GM23338 (cell line): ENCODE results near the gene DTNA. TPM values are rescaled to one million over a fixed set of nuclear protein-coding genes. Genes with fewer than 3 reads are reported as not detected.

Experiments
- ATAC-seq: fragments of 200-7000 bp; cut with Tn5 transposase; 3 replicates; pipeline ENCODE4 v1.9.1; 2020
- DNase-seq: peaks from one replicate; pipeline ENCODE4 v3.0.0-alpha.2; 2015; ENCODE audit warnings: low spot score
- H2AFZ ChIP-seq: fragments of 200-600 bp; sonication (generic); 2 replicates; pipeline ENCODE4 v1.8.0; 2016; ENCODE audit warnings: antibody characterized with exemption, mild to moderate bottlenecking, moderate library complexity
- H3F3A ChIP-seq: fragments of 200-600 bp; sonication (generic); replicated peaks from 2 replicates; pipeline ENCODE4 v1.8.0; 2017; ENCODE audit warnings: antibody characterized with exemption, mixed run types, low read depth
- H3K27ac ChIP-seq: fragments of 200-600 bp; sonication (generic); 2 replicates; pipeline ENCODE4 v1.6.1; 2016; ENCODE audit warnings: low read depth
- H3K27me3 ChIP-seq: fragments of 200-600 bp; sonication (generic); 2 replicates; pipeline ENCODE4 v1.8.0; 2016; ENCODE audit warnings: mild to moderate bottlenecking, mixed run types, moderate library complexity; ENCODE audit not compliant: insufficient read depth
- H3K36me3 ChIP-seq: fragments of 200-600 bp; sonication (generic); 2 replicates; pipeline ENCODE4 v1.8.0; 2016; ENCODE audit warnings: mild to moderate bottlenecking; ENCODE audit not compliant: insufficient read depth
- H3K4me1 ChIP-seq: fragments of 200-600 bp; sonication (generic); 2 replicates; pipeline ENCODE4 v1.8.0; 2016; ENCODE audit warnings: mild to moderate bottlenecking, moderate library complexity; ENCODE audit not compliant: insufficient read depth
- H3K4me2 ChIP-seq: fragments of 200-600 bp; sonication (generic); 2 replicates; pipeline ENCODE4 v1.7.1; 2017; ENCODE audit warnings: mixed run types
- H3K4me3 ChIP-seq: fragments of 200-600 bp; sonication (generic); 2 replicates; pipeline ENCODE4 v1.6.1; 2016; ENCODE audit warnings: mixed run types
- H3K79me2 ChIP-seq: fragments of 200-600 bp; sonication (generic); replicated peaks from 2 replicates; pipeline ENCODE4 v1.8.0; 2017; ENCODE audit warnings: mild to moderate bottlenecking; ENCODE audit not compliant: insufficient read depth
- H3K9me2 ChIP-seq: fragments of 200-600 bp; sonication (generic); 2 replicates; pipeline ENCODE4 v1.8.0; 2017; ENCODE audit not compliant: insufficient read depth
- H4K20me1 ChIP-seq: fragments of 200-600 bp; sonication (generic); replicated peaks from 2 replicates; pipeline ENCODE4 v1.8.0; 2017; ENCODE audit warnings: mild to moderate bottlenecking; ENCODE audit not compliant: insufficient read depth
- H3K27ac Mint-ChIP-seq: 2 replicates; pipeline ENCODE4 v1.8.0; 2020; ENCODE audit warnings: inconsistent platforms, mild to moderate bottlenecking, moderate library complexity, mixed read lengths
- H3K27me3 Mint-ChIP-seq: 3 replicates; pipeline ENCODE4 v1.8.0; 2022; ENCODE audit warnings: low read depth, mild to moderate bottlenecking, moderate library complexity, mixed read lengths, inconsistent platforms; ENCODE audit not compliant: insufficient read depth, poor library complexity
- H3K36me3 Mint-ChIP-seq: 3 replicates; pipeline ENCODE4 v1.8.0; 2021; ENCODE audit warnings: low read depth, mild to moderate bottlenecking, inconsistent platforms, moderate library complexity, mixed read lengths
- H3K4me1 Mint-ChIP-seq: 3 replicates; pipeline ENCODE4 v1.8.0; 2020; ENCODE audit warnings: mild to moderate bottlenecking, inconsistent platforms, mixed read lengths
- H3K4me3 Mint-ChIP-seq: 3 replicates; pipeline ENCODE4 v1.8.0; 2021; ENCODE audit warnings: moderate library complexity, mild to moderate bottlenecking, inconsistent platforms, mixed read lengths
- H3K9me3 Mint-ChIP-seq: 3 replicates; pipeline ENCODE4 v1.8.0; 2020; ENCODE audit warnings: moderate library complexity, mild to moderate bottlenecking, inconsistent platforms, mixed read lengths
- CREB1 ChIP-seq: fragments of 250-450 bp; sonication (Bioruptor Pico); IDR thresholded peaks from 2 replicates; pipeline ENCODE4 v1.5.0; 2020; ENCODE audit warnings: low read depth, mild to moderate bottlenecking, moderate library complexity
- EZH2phosphoT487 ChIP-seq: fragments of 200-600 bp; sonication (generic); IDR thresholded peaks from one replicate; pipeline ENCODE4 v1.8.1; 2018; ENCODE audit warnings: antibody characterized with exemption; ENCODE audit not compliant: unreplicated experiment
- JUNB ChIP-seq: IDR thresholded peaks from one replicate; pipeline ENCODE4 v1.6.1; 2016; ENCODE audit warnings: antibody characterized with exemption; ENCODE audit not compliant: unreplicated experiment
- NANOG ChIP-seq: IDR thresholded peaks from 2 replicates; pipeline ENCODE4 v1.6.1; 2016; ENCODE audit warnings: antibody characterized with exemption, borderline replicate concordance
- STAT1 ChIP-seq: IDR thresholded peaks from one replicate; pipeline ENCODE4 v1.6.1; 2016; ENCODE audit warnings: antibody characterized with exemption; ENCODE audit not compliant: unreplicated experiment
- ZNF114 ChIP-seq: fragments of 250-450 bp; sonication (Bioruptor Pico); IDR thresholded peaks from 2 replicates; pipeline ENCODE4 v1.5.0; 2020; ENCODE audit warnings: mild to moderate bottlenecking, moderate library complexity
- ZNF331 ChIP-seq: fragments of 250-450 bp; sonication (Bioruptor Pico); IDR thresholded peaks from 2 replicates; pipeline ENCODE4 v1.5.0; 2020; ENCODE audit warnings: low read depth, mild to moderate bottlenecking, moderate library complexity
- polyA plus RNA-seq: library from polyadenylated mRNA; unstranded; fragments of >200 nt; fragmentation: Nextera tagmentation; extraction: Ambion mirVana; gene quantifications from 2 replicates; pipeline ENCODE4 v1.2.1, GENCODE V29; 2016
- total RNA-seq: library from RNA; depleted of rRNA; stranded (reverse); fragments of >200 nt; shearing (Covaris generic); gene quantifications from 2 replicates; pipeline ENCODE4 v1.2.3, GENCODE V29; 2014
- TF ChIP-seq, protein P1 (sequence below): IDR thresholded peaks from 2 replicates; pipeline ENCODE4 v1.6.1; 2016; ENCODE audit warnings: antibody characterized with exemption
- TF ChIP-seq, protein P2 (sequence below): IDR thresholded peaks from one replicate; pipeline ENCODE4 v1.6.1; 2018; ENCODE audit warnings: antibody characterized with exemption; ENCODE audit not compliant: unreplicated experiment
- TF ChIP-seq, protein P3 (sequence below), 2 experiments: fragments of 200-600 bp in 1 of 2; sonication (generic) in 1 of 2; conservative IDR thresholded peaks; 2 replicates each; pipeline versions ENCODE4 v1.5.1 to v1.6.1; 2016 to 2017; ENCODE audit warnings: antibody characterized with exemption in 2 of 2, low read depth in 2 of 2, mild to moderate bottlenecking in 2 of 2, moderate library complexity in 1 of 2

DTNA gene
- total and polyA plus RNA-seq, 2 experiments from 2014 or later: 11.5 to 25.1 TPM

DNA sequence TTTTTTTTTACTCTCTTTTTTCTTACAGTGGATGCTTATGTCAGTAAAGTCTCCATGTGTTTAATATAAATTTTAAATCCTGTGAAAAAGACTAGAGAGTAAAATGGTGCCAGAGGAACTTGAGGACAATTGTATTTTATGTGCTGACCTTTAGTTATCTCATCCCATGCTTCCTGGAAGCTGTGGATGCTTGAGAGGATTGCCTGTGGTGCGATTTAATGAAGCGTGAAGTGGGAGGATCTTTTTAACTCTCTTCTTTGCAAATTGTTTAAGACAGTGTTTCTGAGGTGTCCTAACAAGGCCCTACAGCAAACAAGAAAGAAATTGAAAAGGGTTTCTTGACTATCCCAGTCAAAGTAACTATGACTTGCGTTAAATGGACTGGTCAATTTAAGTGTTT, 84.2 kb downstream of the DTNA start:
- no peaks in the 10 kb centered on the region for H3K9me2 ChIP-seq
- no peak overlapping the region for H3K4me3 ChIP-seq
- Mint-ChIP-seq H3K27ac (no peak overlapping the region), H3K36me3 (peaks cover 21% of the 10 kb centered on the region), H3K4me3 (no peak overlapping the region), H3K27me3 (peaks cover 2% of the 10 kb centered on the region), H3K9me3 (peaks cover 5% of the 10 kb centered on the region; the same call in 2 of the 3 replicates), H3K4me1 (peaks cover 22% of the 10 kb centered on the region)
- H3K4me1 ChIP-seq: no peaks in the 10 kb centered on the region; the same call in 1 of the 2 replicates
- DNase-seq (no peak), ATAC-seq (no peak)
- no peak overlapping the region for H3K4me2 ChIP-seq
- H4K20me1 ChIP-seq: no peaks in the 10 kb centered on the region
- H3K79me2 ChIP-seq: no peaks in the 10 kb centered on the region
- H3K27me3 ChIP-seq: no peaks in the 10 kb centered on the region
- TF ChIP-seq, protein P1, sequence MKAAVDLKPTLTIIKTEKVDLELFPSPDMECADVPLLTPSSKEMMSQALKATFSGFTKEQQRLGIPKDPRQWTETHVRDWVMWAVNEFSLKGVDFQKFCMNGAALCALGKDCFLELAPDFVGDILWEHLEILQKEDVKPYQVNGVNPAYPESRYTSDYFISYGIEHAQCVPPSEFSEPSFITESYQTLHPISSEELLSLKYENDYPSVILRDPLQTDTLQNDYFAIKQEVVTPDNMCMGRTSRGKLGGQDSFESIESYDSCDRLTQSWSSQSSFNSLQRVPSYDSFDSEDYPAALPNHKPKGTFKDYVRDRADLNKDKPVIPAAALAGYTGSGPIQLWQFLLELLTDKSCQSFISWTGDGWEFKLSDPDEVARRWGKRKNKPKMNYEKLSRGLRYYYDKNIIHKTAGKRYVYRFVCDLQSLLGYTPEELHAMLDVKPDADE: no peak
- TF ChIP-seq NANOG (no peak), ZNF331 (CRISPR knock-in tag) (no peak), CREB1 (CRISPR knock-in tag) (no peak), ZNF114 (CRISPR knock-in tag) (no peak)
- no peak overlapping the region for H2AFZ ChIP-seq
- peaks cover 7% of the 10 kb centered on the region; the same call in 1 of the 2 replicates for H3K36me3 ChIP-seq
- no peak overlapping the region for H3K27ac ChIP-seq
- H3F3A ChIP-seq: no peaks in the 10 kb centered on the region

DNA sequence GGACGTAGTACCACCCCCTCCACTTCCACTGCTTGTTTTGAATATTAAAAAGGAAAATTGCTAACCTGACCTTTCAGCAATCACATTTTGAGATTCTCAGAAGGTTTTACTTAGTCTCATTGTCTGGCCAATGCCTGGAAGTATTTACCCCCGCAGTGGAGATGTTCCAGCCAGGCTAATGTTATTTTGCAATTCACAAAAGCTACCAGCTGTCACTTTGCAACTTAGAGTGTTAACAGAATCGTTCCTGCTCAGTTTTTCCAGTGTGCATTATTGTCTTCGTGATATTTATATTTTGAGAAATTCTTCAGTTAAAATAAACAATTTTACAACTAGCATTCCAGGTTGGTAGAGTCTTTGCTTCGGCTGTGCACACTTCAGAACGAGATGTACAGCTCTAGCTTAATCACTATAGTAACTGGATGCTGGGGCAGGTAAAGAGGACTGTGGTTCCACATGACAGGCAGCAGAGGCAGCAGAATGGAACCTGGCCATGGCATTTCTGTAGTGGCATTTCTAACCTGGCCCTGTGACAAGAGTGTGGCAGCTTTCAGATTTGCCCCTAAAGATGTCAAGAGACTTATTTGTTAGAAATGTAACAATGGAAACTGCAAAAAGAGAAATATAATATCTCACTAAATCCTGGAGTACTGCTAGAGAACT, 85.1 kb downstream of the DTNA start:
- Histone ChIP-seq H3K9me2 (no peaks in the 10 kb centered on the region), H2AFZ (no peak overlapping the region), H3K4me2 (no peak overlapping the region), H3F3A (no peaks in the 10 kb centered on the region), H3K27me3 (no peaks in the 10 kb centered on the region), H3K4me1 (no peaks in the 10 kb centered on the region; the same call in 1 of the 2 replicates), H3K27ac (no peak overlapping the region), H3K79me2 (no peaks in the 10 kb centered on the region), H4K20me1 (no peaks in the 10 kb centered on the region), H3K4me3 (no peak overlapping the region), H3K36me3 (peaks cover 7% of the 10 kb centered on the region; the same call in 1 of the 2 replicates)
- peaks cover 5% of the 10 kb centered on the region; the same call in 2 of the 3 replicates for H3K9me3 Mint-ChIP-seq
- peaks cover 2% of the 10 kb centered on the region for H3K27me3 Mint-ChIP-seq
- peaks cover 21% of the 10 kb centered on the region for H3K36me3 Mint-ChIP-seq
- H3K4me3 Mint-ChIP-seq: no peak overlapping the region
- DNase-seq (no peak), ATAC-seq (no peak)
- peaks cover 22% of the 10 kb centered on the region for H3K4me1 Mint-ChIP-seq
- TF ChIP-seq ZNF114 (CRISPR knock-in tag) (no peak), JUNB (no peak), NANOG (no peak), ZNF331 (CRISPR knock-in tag) (no peak), STAT1 (no peak), EZH2phosphoT487 (no peak), CREB1 (CRISPR knock-in tag) (no peak)
- TF ChIP-seq, protein P2, sequence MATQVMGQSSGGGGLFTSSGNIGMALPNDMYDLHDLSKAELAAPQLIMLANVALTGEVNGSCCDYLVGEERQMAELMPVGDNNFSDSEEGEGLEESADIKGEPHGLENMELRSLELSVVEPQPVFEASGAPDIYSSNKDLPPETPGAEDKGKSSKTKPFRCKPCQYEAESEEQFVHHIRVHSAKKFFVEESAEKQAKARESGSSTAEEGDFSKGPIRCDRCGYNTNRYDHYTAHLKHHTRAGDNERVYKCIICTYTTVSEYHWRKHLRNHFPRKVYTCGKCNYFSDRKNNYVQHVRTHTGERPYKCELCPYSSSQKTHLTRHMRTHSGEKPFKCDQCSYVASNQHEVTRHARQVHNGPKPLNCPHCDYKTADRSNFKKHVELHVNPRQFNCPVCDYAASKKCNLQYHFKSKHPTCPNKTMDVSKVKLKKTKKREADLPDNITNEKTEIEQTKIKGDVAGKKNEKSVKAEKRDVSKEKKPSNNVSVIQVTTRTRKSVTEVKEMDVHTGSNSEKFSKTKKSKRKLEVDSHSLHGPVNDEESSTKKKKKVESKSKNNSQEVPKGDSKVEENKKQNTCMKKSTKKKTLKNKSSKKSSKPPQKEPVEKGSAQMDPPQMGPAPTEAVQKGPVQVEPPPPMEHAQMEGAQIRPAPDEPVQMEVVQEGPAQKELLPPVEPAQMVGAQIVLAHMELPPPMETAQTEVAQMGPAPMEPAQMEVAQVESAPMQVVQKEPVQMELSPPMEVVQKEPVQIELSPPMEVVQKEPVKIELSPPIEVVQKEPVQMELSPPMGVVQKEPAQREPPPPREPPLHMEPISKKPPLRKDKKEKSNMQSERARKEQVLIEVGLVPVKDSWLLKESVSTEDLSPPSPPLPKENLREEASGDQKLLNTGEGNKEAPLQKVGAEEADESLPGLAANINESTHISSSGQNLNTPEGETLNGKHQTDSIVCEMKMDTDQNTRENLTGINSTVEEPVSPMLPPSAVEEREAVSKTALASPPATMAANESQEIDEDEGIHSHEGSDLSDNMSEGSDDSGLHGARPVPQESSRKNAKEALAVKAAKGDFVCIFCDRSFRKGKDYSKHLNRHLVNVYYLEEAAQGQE: no peak
- TF ChIP-seq, protein P3, sequence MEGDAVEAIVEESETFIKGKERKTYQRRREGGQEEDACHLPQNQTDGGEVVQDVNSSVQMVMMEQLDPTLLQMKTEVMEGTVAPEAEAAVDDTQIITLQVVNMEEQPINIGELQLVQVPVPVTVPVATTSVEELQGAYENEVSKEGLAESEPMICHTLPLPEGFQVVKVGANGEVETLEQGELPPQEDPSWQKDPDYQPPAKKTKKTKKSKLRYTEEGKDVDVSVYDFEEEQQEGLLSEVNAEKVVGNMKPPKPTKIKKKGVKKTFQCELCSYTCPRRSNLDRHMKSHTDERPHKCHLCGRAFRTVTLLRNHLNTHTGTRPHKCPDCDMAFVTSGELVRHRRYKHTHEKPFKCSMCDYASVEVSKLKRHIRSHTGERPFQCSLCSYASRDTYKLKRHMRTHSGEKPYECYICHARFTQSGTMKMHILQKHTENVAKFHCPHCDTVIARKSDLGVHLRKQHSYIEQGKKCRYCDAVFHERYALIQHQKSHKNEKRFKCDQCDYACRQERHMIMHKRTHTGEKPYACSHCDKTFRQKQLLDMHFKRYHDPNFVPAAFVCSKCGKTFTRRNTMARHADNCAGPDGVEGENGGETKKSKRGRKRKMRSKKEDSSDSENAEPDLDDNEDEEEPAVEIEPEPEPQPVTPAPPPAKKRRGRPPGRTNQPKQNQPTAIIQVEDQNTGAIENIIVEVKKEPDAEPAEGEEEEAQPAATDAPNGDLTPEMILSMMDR (conservative IDR thresholded peaks at IDR 0.05; ENCODE audit: low read depth in 2 of 2): no peak
- TF ChIP-seq, protein P1: no peak
- H3K27ac Mint-ChIP-seq: no peak overlapping the region
